ENCODE results near the gene SLC25A36. TPM values are rescaled to one million over a fixed set of nuclear protein-coding genes. Genes with fewer than 3 reads are reported as not detected.

Gene SLC25A36
- total RNA-seq = 60.3 and 62.3 TPM in 2 replicates

- DNase-seq (ENCODE audit: low read depth, low spot score) = peak; percentile 93
These were observed at the start of gene SLC25A36 for GRCh38 chr3:140941434-140942220. Gene SLC25A36, plus strand, starts transcription at chr3:140941836. Its CDS starts 219 bp downstream, at chr3:140942055.

- DNase-seq (ENCODE audit: low read depth, low spot score) = no peak
These were observed 44.6 kb upstream of the SLC25A36 start for GRCh38 chr3:140896997-140897396.

DNA sequence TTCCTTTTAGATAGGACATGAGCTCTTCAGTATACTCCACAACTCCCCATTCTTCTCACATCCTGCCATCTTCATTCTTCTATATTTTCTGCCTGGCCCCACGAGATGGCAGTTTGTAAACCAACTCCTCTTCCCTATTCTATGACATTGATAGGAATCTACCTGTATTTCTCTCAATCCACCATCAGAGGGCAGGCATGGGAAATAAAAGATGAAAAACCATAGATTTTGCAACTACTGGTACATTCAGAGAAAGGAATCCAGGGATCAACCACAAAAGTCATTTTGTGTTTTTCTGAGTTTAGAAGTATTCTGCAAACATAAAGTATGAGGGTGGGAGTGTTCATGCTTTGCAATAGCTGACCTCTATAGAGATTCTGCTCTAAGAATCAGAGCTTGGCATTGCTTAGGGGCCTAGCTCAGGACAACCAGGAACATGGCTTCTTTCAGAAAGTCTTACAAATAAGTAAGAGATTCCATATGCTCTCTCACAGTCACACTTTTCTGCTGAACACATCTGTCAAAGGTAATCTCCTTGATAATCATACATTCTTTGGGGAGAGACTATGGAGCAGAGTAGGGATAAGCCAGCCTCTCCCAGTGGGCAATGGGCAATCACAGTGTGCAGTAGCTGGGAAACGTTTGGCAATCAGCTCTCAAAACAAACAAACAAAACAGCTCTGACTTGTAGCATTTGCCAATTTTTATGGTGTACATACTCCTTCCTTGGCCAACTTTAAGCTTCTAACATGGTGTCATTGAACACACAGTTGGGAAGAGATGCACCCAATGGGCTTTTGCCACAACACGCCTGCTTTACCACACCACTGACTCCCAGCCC lies 43.1 kb upstream of the SLC25A36 start:
- DNase-seq (ENCODE audit: low read depth, low spot score) = no peak

DNA sequence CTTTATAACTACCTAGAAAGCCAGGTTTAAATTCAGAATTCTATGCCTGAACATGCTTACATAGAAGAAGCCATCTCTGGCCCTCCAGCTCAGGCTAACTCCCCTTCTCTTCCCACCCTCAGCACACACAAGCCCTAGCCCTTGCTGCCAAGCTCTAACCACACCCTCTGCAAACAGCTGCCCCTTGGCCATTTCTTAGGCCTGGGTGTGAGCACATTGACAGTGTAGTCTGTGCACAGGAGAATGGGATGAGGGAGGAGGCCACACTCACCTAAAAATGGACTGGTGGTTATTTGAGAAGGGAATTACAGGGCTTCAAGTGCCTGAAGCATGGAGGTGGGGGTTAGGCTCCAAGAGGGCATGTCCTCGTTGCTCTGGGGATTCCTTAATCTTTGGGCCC lies 42.3 kb upstream of the SLC25A36 start:
- DNase-seq (ENCODE audit: low read depth, low spot score) = no peak

GRCh38 chr3:140902791-140903190 lies 38.8 kb upstream of the SLC25A36 start:
- no peak for DNase-seq (ENCODE audit: low read depth, low spot score)

DNA sequence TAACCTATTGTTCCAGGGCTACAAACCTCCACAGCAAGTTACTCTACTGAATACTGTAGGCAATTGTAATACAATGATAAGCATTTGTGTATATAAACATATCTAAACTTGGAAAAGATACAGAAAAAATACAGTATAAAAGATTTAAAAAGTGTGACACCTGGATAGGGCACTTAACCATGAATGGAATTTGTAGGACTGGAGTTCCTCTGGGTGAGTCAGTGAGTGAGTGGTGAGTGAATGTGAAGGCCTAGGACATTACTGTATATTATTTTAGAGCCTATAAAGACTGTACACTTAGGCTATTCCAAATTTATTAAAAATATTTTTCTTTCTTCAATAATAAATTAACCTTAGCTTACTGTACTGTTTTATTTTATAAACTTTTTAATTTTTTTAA lies 38.4 kb upstream of the SLC25A36 start:
- DNase-seq (ENCODE audit: low read depth, low spot score) = no peak

GRCh38 chr3:140904521-140904920 lies 37.1 kb upstream of the SLC25A36 start:
- DNase-seq (ENCODE audit: low read depth, low spot score) = no peak

DNA sequence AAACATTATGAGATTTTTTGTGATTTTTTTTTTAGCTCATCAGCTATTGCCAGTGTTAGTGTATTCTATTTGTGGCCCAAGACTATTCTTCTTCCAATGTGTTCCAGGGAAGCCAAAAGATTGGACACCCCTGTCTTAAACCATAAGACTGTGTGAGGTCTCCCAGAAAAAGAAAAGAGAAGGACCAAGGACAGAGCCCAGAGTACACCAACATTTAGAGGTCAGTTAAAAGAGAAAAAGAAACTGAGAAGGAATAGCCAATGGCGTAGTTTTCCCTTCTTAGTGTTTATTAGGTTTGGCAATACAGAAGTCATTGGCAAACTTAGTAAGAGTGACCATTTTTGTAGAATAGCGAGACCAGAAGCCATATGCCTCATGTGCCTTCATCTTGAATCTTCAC lies 36.1 kb upstream of the SLC25A36 start:
- DNase-seq (ENCODE audit: low read depth, low spot score) = no peak

DNA sequence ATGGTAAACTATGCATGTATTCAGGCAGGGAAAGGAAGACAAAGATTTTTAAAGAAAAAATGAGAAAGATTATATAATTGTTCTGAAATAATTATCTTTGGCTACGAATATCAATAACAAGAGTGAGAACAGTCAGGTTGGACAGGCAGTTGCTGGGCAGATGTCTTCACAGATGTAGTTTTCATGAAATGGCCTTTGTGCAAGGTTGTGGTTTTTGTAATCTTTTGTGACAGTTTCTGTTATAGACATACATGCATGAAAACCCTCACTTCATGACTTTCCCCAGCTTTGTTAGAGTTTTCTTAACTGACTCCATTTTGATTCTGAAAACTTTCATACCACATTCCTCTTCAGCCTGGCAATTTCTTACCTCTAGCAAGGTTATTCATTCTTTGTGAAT lies 34.9 kb upstream of the SLC25A36 start:
- no peak for DNase-seq (ENCODE audit: low read depth, low spot score)

DNA sequence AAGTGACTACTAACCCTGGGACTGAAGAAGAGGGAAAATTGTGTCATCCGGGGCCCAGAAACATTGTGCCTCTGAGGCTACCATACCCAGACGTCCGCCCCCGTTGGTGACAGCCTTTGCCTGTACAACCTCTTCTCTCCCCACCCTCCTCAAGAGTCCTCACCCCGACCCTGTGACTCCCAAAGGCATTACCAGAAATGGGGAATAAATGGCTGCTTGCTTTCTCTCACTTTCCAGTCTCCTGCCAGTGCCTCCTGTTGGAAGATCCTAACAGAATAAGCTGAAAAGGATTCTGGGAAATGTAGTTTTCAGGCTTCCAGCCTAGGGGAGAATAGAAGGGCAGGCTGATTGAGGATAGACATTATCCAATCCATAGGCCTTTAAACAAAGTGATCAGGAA lies 30.8 kb upstream of the SLC25A36 start:
- DNase-seq (ENCODE audit: low read depth, low spot score) = no peak

- DNase-seq (ENCODE audit: low read depth, low spot score) = no peak
These were observed 29.8 kb upstream of the SLC25A36 start for GRCh38 chr3:140911822-140912221.

- no peak for DNase-seq (ENCODE audit: low read depth, low spot score)
These were observed 27.9 kb upstream of the SLC25A36 start for GRCh38 chr3:140913728-140914127.

- no peak for DNase-seq (ENCODE audit: low read depth, low spot score)
These were observed 27.2 kb upstream of the SLC25A36 start for GRCh38 chr3:140914384-140914945.

DNA sequence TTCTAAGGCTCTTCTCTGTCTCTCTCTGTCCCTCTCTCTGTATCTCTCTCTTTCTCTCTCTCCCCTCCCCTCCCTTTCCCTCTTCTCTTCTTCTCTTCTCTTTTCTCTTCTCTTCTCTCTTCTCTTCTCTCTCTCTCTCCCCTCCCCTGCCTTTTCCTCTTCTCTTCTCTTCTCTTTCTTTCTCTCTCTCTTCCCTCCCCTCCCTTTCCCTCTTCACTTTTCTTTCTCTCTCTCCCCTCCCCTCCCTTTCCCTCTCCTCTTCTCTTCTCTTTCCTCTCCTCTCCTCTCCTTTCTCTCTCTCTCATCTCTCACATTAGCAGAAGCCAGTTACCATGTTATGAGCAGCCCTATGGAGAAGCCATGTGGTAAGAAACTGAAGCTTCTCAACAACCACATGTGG lies 25.0 kb upstream of the SLC25A36 start:
- no peak for DNase-seq (ENCODE audit: low read depth, low spot score)

GRCh38 chr3:140917772-140918171 lies 23.9 kb upstream of the SLC25A36 start:
- DNase-seq (ENCODE audit: low read depth, low spot score) = no peak

GRCh38 chr3:140920029-140920428 lies 21.6 kb upstream of the SLC25A36 start:
- DNase-seq (ENCODE audit: low read depth, low spot score) = no peak

DNA sequence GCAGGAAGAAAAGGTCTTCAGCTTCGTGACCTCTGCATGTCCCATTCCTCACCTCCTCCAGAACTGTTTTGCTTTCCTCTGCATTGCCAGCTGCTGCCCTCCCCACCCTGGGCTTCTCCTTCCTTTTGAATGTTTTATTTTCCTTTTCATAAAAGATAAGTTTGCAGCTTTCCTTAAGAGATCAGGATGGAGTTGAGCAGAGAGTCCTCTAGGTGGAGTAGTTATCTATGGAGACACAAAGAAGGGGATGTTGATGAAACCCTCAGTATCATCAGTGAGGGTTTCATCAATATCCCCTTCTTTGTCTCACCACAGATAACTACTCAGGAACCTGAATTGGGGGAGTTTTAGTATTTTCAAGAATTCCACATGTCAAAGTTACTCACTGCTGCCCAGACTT lies 19.0 kb upstream of the SLC25A36 start:
- no peak for DNase-seq (ENCODE audit: low read depth, low spot score)

DNA sequence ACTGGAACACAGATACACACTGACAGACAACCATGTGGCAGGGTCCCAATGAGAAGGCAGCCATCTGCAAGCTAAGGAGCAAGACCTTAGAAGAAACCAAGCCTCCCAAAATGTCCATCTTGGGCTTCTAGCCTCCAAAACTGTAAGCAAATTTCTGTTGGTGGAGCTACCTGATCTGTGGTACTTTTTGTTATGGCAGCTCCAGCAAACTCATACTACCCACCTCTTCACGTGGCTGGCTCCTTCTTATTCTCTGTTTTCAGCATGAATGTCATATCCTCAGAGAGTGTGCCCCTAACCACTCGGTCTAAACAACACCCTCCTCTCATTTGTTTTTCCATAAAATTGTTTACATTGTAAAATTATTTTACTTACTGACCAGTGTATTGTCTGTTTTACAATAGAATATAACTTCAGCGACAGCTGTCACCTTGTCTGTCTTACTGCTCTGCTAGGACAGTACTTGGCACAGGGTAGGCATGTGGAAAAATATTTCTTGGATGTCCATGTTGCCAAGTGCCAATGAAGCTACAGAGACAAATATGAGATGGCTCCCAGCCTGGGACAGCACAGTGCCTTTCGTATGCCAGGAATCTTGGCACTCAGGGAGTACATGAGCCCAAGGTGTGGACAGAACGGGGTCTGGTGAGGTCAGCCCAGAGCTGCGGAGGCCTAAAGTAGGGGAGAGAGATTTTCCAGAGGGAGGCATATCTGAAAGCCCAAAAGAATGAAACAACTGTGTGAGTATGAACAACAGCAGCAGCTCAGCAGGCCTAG lies 17.4 kb upstream of the SLC25A36 start:
- DNase-seq (ENCODE audit: low read depth, low spot score) = no peak

DNA sequence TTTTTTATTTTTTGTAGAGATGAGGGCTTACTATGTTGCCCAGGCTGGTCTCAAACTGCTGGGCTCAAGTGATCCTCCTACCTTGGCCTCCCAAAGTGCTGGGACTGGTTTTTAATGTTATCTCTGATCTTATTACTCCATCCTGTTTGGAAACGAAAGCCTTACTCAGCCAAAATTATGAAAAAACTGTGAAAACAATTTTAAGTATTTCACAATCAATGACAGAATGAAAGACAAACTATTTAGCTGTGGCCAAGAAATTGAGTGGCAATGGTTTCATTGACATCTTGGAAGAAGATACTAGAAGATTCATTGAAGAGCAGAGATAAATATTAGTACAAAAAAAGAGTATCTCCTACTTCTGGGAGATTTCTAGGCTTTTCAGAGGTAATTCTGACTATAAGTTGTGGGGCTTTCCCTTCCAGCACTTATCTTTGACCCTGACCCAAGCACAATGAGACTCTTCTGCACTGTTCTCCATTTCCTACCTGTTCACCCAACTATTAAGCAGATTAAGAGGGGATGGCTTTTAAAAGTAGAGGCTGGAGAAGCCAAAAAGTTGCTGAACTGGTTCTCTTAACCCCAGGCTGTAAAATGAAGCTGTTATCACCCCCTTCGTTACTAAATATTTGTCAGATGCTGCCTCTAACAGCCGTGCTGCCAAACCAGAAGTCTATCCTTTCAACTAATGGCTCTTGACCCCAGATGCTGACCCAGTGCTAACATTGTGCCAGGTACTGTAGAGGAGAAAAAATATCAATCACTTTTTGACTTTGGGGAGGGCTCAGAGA lies 14.2 kb upstream of the SLC25A36 start:
- no peak for DNase-seq (ENCODE audit: low read depth, low spot score)

DNA sequence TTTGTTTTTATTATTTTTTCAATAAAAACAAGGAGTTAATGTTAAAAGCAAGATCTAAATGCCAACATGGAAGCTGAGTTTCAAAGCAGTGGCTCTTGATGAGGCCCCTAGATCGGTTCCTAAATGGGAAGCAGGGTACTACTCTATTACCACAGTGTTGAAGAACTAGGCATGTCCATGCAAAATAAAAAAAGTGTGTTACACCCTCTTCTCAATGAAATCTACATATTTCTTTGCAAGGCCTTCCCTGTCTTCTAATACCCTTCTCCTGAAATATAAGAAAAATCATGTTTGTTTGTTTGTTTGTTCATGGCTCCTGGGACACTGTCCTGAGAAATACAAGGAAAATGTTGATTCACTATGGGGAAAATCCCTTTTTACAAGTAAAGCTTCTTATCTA lies 12.2 kb upstream of the SLC25A36 start:
- DNase-seq (ENCODE audit: low read depth, low spot score) = no peak

DNA sequence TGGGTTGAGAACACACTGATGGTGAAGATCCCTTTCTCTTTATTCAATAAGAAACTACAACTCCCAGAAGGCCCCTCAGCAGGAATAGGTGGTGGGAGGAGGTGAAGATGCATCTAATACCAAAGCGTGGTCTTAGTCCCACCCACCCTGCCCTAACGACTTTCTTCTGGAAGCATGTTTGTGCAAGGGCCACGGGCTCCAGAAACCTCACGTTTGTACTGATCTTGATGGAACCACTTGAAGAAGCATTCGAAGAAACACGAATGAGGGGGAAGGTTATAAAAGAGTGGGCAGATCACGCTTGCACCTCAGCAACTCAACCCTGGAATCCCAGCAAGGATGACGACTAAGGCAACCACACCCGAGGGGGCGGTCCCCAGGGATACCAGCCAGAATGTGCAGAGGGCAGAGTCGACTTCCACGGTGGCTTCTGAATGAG lies 10.6 kb upstream of the SLC25A36 start:
- DNase-seq (ENCODE audit: low read depth, low spot score) = no peak
